ENCODE measurements around the gene SCAND1.
"Not testable (repeated sequence)": the region's sequence is repeated elsewhere in the genome, so short reads cannot be mapped to it uniquely, and the experiment has no call there.

Gene SCAND1

DNA sequence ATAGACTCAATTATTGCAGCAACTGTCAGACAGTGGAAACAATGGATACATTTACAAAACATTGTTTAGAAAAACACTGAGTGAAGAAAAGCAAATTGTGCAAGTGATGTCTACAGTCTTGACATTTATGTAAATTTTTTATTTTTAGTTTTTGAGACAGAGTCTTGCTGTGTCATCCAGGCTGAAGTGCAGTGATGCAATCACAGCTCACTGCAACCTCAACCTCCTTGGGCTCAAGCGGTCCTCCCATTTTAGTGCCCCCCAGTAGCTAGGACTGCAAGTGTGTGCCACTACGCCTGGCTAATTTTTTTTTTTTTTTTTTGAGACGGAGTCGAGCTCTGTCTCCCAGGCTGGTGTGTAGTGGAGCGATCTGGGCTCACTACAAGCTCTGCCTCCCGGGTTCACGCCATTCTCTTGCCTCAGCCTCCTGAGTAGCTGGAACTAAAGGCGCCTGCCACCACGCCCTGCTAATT is 23.8 kb upstream of the SCAND1 start:
- H3K9me3 ChIP-seq (ENCODE audit: low read length) = no peaks in the 10 kb centered on the region
- no peak overlapping the region for H3K4me3 ChIP-seq (ENCODE audit: low read length)
- no peaks in the 10 kb centered on the region for H3K36me3 ChIP-seq (ENCODE audit: insufficient read depth, low read length)
- no peaks in the 10 kb centered on the region for H3K4me1 ChIP-seq (ENCODE audit: insufficient read depth, low read length)
- no peaks in the 10 kb centered on the region for H3K27me3 ChIP-seq (ENCODE audit: insufficient read depth, low read length)
- H2AFZ ChIP-seq (ENCODE audit: low read depth, low read length) = no peak overlapping the region

DNA sequence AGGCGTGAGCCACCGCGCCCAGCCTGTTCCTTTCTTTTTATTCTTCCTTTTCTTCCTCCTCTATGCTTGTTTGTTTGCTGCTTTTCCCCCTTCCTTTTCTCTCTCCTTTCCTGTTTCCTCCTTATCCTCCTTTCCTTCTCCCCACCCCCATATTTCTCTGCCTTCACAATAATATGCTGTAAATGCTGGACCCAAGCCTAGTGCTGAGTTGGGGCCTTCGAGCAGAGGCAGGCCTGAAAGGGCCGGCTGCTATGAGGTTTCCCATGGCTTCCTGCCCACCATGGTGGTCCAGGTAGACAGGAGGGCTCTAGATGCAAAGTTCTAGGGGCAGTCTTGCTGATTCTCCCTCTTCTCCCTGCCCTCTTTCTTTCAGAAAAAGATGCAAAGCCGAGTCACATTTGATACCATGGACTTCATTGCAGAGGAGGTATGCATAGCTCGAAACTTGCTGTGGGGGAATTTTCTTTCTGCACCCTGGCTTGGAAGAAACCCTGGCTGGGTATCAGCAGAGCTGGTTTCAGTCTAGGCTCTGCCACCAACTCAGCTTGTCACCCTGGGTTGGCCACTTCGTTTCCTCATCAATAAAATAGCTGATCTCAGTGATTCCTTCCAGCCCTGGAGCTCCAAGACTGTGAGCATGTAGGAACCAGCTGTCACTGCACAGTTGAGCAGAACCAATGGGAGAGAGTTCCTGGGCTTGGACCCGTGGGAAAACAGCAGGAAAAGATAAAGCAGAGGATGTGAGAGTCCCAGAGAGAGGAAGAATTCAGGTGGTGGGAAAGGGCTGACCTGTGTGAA is 21.5 kb upstream of the SCAND1 start:
- no peaks in the 10 kb centered on the region for H3K27me3 ChIP-seq (ENCODE audit: insufficient read depth, low read length)
- peaks cover 1% of the 10 kb centered on the region for H3K9me3 ChIP-seq (ENCODE audit: low read length)
- no peaks in the 10 kb centered on the region for H3K36me3 ChIP-seq (ENCODE audit: insufficient read depth, low read length)
- no peak overlapping the region for H2AFZ ChIP-seq (ENCODE audit: low read depth, low read length)
- H3K4me3 ChIP-seq (ENCODE audit: low read length) = no peak overlapping the region
- H3K4me1 ChIP-seq (ENCODE audit: insufficient read depth, low read length) = no peaks in the 10 kb centered on the region

DNA sequence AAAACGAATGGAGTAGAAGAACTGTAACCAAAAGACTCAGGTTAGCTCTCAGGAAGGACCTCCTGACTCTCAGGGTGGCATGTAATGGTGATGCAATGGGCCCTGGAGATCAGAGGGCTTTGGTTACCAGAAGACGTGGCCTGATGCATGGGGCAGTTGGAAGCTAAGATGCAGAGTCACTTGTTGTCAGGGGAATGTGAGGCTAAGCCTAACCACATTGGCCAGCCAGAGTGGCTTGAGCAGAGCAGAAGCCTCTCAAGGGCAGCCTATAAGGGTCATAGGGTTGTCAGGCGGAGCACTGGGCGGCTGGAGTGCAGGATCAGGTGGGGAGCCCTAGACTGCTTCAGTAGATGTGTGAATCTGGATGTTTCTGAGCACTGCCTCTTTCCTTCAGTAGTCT is 20.0 kb upstream of the SCAND1 start:
- Histone ChIP-seq H3K27me3 (ENCODE audit: insufficient read depth, low read length) (no peaks in the 10 kb centered on the region), H3K36me3 (ENCODE audit: insufficient read depth, low read length) (no peaks in the 10 kb centered on the region), H3K4me1 (ENCODE audit: insufficient read depth, low read length) (no peaks in the 10 kb centered on the region), H3K9me3 (ENCODE audit: low read length) (peaks cover 1% of the 10 kb centered on the region), H3K4me3 (ENCODE audit: low read length) (no peak overlapping the region), H2AFZ (ENCODE audit: low read depth, low read length) (no peak overlapping the region)

DNA sequence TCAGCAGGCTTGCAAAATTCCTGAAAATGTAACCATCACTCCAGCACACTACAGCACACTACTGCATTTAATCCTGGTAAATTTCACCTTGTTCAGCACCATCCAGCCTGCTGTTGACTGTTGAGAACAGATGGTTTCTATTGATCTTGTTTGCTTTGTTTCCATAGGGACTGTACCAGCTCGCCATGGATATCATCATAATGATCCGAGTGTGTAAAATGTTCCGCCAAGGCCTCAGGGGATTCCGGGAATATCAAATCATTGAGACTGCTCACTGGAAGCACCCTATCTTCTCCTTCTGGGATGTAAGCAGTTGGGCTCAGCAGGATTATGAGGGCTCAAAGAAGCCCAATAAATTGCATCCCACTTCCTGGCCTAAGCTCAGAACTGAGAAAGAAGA is 18.2 kb upstream of the SCAND1 start:
- Histone ChIP-seq H3K4me3 (ENCODE audit: low read length) (no peak overlapping the region), H3K27me3 (ENCODE audit: insufficient read depth, low read length) (no peaks in the 10 kb centered on the region), H3K4me1 (ENCODE audit: insufficient read depth, low read length) (no peaks in the 10 kb centered on the region), H3K9me3 (ENCODE audit: low read length) (peaks cover 1% of the 10 kb centered on the region), H3K36me3 (ENCODE audit: insufficient read depth, low read length) (no peaks in the 10 kb centered on the region), H2AFZ (ENCODE audit: low read depth, low read length) (no peak overlapping the region)

DNA sequence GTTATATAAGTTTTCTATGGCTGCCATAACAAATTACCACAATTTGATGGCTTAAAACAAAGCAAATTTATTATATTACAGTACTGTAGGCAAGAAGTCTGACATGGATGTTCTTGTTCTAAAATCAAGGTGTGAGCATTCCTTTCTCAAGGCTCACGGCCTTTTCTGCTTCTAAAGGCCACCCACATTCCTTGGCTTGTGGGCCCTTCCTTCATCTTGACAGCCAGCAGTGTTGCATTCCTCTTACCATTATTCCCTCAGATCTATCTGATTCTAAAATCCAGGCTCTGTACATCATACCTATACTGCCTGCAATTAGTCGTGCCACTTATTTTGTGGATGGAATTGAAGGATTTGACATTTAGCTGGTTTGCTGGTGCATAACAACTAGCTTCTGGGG is 17.7 kb upstream of the SCAND1 start:
- peaks cover 1% of the 10 kb centered on the region for H3K9me3 ChIP-seq (ENCODE audit: low read length)
- H3K4me1 ChIP-seq (ENCODE audit: insufficient read depth, low read length) = no peaks in the 10 kb centered on the region
- no peaks in the 10 kb centered on the region for H3K36me3 ChIP-seq (ENCODE audit: insufficient read depth, low read length)
- no peaks in the 10 kb centered on the region for H3K27me3 ChIP-seq (ENCODE audit: insufficient read depth, low read length)
- no peak overlapping the region for H2AFZ ChIP-seq (ENCODE audit: low read depth, low read length)
- H3K4me3 ChIP-seq (ENCODE audit: low read length) = no peak overlapping the region

DNA sequence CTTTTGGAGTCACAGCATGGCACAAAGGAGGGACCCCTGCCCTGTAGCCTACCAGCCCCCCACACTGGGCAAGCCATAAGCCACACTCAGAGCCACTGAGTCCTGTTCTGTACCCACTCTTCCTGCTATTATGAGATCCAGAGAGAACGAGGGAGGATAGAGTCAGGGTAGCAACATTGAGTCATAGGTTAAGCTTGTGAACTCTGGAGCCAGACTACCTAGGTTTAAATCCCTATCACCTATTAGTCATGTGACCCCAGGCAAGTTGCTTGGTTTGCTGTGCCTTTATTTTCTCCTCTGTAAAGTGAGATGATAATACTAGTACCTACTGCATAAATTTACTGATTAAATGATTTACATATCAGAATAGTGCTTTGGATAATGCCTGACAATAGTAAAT is 14.6 kb upstream of the SCAND1 start:
- Histone ChIP-seq H2AFZ (ENCODE audit: low read depth, low read length) (no peak overlapping the region), H3K4me1 (ENCODE audit: insufficient read depth, low read length) (no peaks in the 10 kb centered on the region), H3K4me3 (ENCODE audit: low read length) (no peak overlapping the region), H3K36me3 (ENCODE audit: insufficient read depth, low read length) (no peaks in the 10 kb centered on the region), H3K27me3 (ENCODE audit: insufficient read depth, low read length) (no peaks in the 10 kb centered on the region), H3K9me3 (ENCODE audit: low read length) (peaks cover 1% of the 10 kb centered on the region)

DNA sequence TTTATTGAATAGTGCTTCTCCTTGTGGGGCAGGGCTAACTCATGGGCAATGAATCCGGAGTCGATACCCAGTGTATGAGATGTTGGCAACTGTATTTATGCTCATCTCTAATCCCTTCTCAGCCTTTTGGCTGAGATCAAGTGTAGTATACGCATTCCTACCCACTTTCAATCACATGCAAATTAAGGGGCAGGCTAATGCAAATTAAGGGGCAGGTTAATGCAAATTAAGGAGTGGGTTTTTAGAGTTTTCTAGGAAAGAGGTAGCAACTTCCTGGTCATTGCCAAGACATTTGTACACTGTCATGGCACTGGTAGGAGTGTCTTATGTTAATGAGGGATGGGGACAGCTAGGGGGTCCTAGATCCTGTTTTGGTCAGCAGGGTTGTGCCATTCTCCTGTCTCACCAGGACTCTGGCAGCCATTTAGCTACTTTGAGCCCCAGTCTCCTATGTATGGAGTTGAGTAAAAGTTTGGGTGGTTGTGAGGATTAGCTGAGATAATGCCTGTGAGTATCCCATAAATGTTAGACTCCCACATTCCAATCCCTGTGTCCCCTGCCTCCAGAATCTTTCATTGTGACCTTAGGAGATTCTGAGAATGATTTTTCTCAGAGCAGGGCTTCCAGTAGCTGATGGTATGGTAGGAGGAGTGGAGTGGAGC is 13.8 kb upstream of the SCAND1 start, which contains the start of gene CNBD2:
Gene CNBD2 (plus strand): TSS at position 612 of the 662 bp plus-strand sequence. CDS start 173 bp downstream, outside the sequence.
- no peak within 1 kb of the TSS for H3K4me3 ChIP-seq (ENCODE audit: low read length)
- peaks cover 1% of the 10 kb centered on the region for H3K9me3 ChIP-seq (ENCODE audit: low read length)
- H2AFZ ChIP-seq (ENCODE audit: low read depth, low read length) = no peak within 1 kb of the TSS
- no peaks in the 10 kb centered on the region for H3K36me3 ChIP-seq (ENCODE audit: insufficient read depth, low read length)
- H3K27me3 ChIP-seq (ENCODE audit: insufficient read depth, low read length) = no peaks in the 10 kb centered on the region
- H3K4me1 ChIP-seq (ENCODE audit: insufficient read depth, low read length) = no peaks in the 10 kb centered on the region

DNA sequence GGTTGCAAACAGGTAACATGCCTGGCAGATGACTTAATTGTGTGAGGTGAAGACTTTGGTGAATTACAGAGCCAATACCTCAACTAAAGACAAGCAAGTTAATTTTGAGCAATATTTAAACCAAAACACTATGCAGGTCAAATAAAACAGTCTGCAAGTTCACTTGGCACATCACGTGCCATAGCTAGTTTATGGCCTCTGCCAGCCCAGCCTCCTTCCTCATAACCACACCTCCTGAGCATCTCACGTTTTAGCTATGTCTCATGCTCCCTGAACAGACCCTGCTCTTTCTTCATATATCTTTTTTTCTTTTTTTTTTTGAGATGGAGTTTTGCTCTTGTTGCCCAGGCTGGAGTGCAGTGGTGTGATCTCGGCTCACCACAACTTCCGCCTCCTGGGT is 9.6 kb upstream of the SCAND1 start:
- Histone ChIP-seq H3K4me3 (ENCODE audit: low read length) (no peak overlapping the region), H2AFZ (ENCODE audit: low read depth, low read length) (no peak overlapping the region), H3K27me3 (ENCODE audit: insufficient read depth, low read length) (no peaks in the 10 kb centered on the region), H3K9me3 (ENCODE audit: low read length) (no peaks in the 10 kb centered on the region), H3K36me3 (ENCODE audit: insufficient read depth, low read length) (no peaks in the 10 kb centered on the region), H3K4me1 (ENCODE audit: insufficient read depth, low read length) (no peaks in the 10 kb centered on the region)

DNA sequence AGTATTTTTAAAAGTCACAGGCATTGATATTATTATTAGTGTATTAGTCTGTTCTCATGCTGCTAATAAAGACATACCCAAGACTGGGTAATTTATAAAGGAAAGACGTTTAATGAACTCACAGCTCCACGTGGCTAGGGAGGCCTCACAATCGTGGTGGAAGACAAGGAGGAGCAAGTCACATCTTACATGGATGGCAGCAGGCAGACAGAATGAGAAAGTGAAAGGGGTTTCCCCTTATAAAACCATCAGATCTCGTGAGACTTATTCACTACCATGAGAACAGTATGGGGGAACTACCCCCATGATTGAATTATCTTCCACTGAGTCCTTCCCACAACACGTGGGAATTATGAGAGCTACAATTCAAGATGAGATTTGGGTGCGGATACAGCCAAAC is 5.0 kb upstream of the SCAND1 start:
- not testable (repeated sequence) for H3K27me3 ChIP-seq (ENCODE audit: insufficient read depth, low read length); H3K9me3 ChIP-seq (ENCODE audit: low read length); H3K36me3 ChIP-seq (ENCODE audit: insufficient read depth, low read length); H2AFZ ChIP-seq (ENCODE audit: low read depth, low read length); H3K4me3 ChIP-seq (ENCODE audit: low read length); H3K4me1 ChIP-seq (ENCODE audit: insufficient read depth, low read length)

DNA sequence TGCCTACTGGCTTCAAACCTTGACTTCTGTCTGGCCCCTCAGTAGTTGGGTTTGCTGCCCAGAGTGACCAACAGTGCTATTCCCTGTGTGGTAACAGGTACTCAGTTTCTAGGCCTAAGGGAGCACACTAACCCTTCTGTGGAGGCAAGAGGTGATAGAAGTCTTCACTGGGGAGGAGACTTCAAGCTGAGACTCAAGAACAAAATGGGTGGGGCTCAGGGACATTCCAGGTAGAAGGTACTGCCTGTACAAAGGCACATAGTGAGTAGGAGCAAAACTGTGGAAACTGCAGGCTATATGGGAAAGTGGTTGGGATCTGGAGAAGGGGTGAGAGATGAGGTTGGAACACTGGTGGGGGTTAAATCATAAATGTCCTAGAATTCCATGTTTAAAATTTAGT is 2.3 kb upstream of the SCAND1 start:
- Histone ChIP-seq H3K36me3 (ENCODE audit: insufficient read depth, low read length) (peaks cover 6% of the 10 kb centered on the region), H3K27me3 (ENCODE audit: insufficient read depth, low read length) (no peaks in the 10 kb centered on the region), H3K4me3 (ENCODE audit: low read length) (no peak overlapping the region), H3K4me1 (ENCODE audit: insufficient read depth, low read length) (peaks cover 13% of the 10 kb centered on the region), H3K9me3 (ENCODE audit: low read length) (no peaks in the 10 kb centered on the region), H2AFZ (ENCODE audit: low read depth, low read length) (no peak overlapping the region)

DNA sequence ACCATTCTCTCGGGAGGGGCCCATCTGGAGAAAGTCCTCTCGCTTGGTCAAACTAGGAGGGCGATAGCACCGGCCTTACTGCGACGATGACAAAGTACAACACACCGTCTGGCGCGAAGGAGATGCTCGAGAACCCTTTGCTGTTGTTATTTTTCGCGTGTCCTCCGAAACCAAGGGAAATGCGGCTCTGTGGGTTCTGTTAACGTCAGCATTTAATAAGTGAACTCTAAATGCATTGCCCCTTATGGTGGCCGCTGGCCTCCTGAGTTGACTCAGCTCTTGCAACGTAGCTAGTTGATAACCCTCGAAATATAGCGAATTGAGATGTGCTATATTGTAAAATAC is 577 bp upstream of the SCAND1 start:
- H3K9me3 ChIP-seq (ENCODE audit: low read length) = no peaks in the 10 kb centered on the region
- H2AFZ ChIP-seq (ENCODE audit: low read depth, low read length) = peak overlapping the region; percentile 78
- H3K27me3 ChIP-seq (ENCODE audit: insufficient read depth, low read length) = no peaks in the 10 kb centered on the region
- H3K4me1 ChIP-seq (ENCODE audit: insufficient read depth, low read length) = peaks cover 13% of the 10 kb centered on the region
- peak overlapping the region; percentile 75 for H3K4me3 ChIP-seq (ENCODE audit: low read length)
- peaks cover 6% of the 10 kb centered on the region for H3K36me3 ChIP-seq (ENCODE audit: insufficient read depth, low read length)

DNA sequence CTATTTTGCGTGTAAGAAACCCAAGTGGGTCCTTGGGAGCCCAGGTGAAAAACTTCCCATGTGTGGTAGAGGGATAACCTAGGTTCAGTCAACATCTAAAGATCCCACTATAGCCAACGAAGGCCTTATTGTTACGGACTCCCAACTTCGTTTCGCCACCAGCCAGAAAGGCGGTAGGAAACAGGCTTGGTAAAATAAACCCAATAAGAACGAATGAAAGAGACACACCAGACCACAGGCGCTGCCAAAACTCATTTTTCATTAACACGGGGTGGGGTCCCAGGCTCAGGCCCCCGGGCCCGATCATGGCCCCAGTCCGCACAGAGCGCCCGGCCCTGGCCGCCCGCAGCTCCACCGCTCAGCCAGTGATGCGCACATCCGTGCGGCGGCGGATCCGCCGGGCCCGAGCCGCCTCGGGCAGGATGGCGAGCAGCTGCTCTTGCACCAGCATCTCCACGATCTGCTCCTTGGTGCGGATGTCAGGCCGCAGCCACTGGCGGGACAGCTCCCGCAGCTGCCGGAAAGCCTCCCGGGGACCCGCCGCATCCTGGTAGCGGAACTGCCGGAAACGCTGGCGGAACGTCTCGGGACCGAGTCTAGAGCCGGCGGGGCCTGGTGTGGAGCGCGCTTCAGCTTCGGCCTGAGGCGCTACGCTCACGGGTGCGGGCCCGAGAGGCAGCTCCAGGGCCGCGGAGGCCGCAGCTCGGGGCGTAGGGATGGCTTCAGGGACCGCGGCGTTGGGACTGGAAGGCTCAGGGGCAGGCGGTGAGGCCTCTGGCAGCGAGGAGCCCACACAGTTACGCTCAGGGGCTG is 709 bp downstream of the SCAND1 start:
- Histone ChIP-seq H3K36me3 (ENCODE audit: insufficient read depth, low read length) (peaks cover 6% of the 10 kb centered on the region), H3K9me3 (ENCODE audit: low read length) (no peaks in the 10 kb centered on the region), H3K4me3 (ENCODE audit: low read length) (peak overlapping the region; percentile 75), H3K27me3 (ENCODE audit: insufficient read depth, low read length) (no peaks in the 10 kb centered on the region), H3K4me1 (ENCODE audit: insufficient read depth, low read length) (peaks cover 13% of the 10 kb centered on the region), H2AFZ (ENCODE audit: low read depth, low read length) (peak overlapping the region; percentile 21)

All from neuron (in vitro differentiated cells).